PC-3 (cell line): ENCODE data around the gene MRPL51.
"Not testable (repeated sequence)": the region's sequence is repeated elsewhere in the genome, so short reads cannot be mapped to it uniquely, and the experiment has no call there.

Source experiments
- EZH2 ChIP-seq: fragments of 300-600 bp; sonication (generic); IDR thresholded peaks from one replicate; pipeline ENCODE4 v1.6.1; 2017; ENCODE audit warnings: antibody characterized with exemption, mild to moderate bottlenecking, low read length; ENCODE audit not compliant: unreplicated experiment
- TF ChIP-seq, protein P1 (sequence below): fragments of 300-600 bp; sonication (generic); conservative IDR thresholded peaks from 2 replicates; pipeline ENCODE4 v1.5.1; 2017; ENCODE audit warnings: antibody characterized with exemption, low read depth, mild to moderate bottlenecking, low read length

DNA sequence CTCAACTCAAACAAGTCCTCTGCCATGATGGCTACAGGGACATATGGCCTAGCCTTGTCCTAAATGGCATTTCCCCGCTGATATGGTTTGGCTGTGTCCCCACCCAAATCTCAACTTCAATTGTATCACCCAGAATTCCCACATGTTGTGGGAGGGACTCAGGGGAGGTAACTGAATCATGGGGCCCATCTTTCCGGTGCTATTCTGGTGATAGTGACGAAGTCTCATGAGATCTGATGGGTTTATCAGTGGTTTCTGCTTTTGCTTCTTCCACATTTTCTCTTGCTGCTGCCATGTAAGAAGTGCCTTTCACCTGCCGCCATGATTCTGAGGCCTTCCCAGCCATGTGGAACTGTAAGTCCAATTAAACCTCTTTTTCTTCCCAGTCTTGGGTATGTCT, 26.3 kb downstream of the MRPL51 start:
- TF ChIP-seq, protein P1, sequence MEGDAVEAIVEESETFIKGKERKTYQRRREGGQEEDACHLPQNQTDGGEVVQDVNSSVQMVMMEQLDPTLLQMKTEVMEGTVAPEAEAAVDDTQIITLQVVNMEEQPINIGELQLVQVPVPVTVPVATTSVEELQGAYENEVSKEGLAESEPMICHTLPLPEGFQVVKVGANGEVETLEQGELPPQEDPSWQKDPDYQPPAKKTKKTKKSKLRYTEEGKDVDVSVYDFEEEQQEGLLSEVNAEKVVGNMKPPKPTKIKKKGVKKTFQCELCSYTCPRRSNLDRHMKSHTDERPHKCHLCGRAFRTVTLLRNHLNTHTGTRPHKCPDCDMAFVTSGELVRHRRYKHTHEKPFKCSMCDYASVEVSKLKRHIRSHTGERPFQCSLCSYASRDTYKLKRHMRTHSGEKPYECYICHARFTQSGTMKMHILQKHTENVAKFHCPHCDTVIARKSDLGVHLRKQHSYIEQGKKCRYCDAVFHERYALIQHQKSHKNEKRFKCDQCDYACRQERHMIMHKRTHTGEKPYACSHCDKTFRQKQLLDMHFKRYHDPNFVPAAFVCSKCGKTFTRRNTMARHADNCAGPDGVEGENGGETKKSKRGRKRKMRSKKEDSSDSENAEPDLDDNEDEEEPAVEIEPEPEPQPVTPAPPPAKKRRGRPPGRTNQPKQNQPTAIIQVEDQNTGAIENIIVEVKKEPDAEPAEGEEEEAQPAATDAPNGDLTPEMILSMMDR, result not testable (repeated sequence)
- not testable (repeated sequence) for TF ChIP-seq EZH2
